ENCODE measurements around the gene CD2AP.

CD2AP gene

GRCh38 chr6:47648031-47648430 is 170.4 kb downstream of the CD2AP start:
- DNase-seq = no peak

GRCh38 chr6:47650553-47651432 is 173.2 kb downstream of the CD2AP start:
- DNase-seq = no peak

- DNase-seq = no peak
Observed at GRCh38 chr6:47651505-47651944, 173.9 kb downstream of the CD2AP start.

GRCh38 chr6:47653706-47654105 is 176.1 kb downstream of the CD2AP start:
- no peak for DNase-seq

- DNase-seq = no peak
Observed at GRCh38 chr6:47654255-47654654, 176.7 kb downstream of the CD2AP start.

GRCh38 chr6:47655719-47656595 is 178.4 kb downstream of the CD2AP start:
- no peak for DNase-seq

GRCh38 chr6:47661960-47662359 is 184.4 kb downstream of the CD2AP start:
- DNase-seq = no peak

GRCh38 chr6:47663462-47664216 is 186.1 kb downstream of the CD2AP start:
- no peak for DNase-seq

- no peak for DNase-seq
Observed at GRCh38 chr6:47665112-47665511, 187.5 kb downstream of the CD2AP start.

GRCh38 chr6:47669684-47670513 is 192.3 kb downstream of the CD2AP start:
- DNase-seq = peak; percentile 76

GRCh38 chr6:47670851-47671250 is 193.3 kb downstream of the CD2AP start:
- no peak for DNase-seq

- no peak for DNase-seq
Observed at GRCh38 chr6:47671777-47672176, 194.2 kb downstream of the CD2AP start.

GRCh38 chr6:47672816-47673215 is 195.2 kb downstream of the CD2AP start:
- DNase-seq = no peak

- no peak for DNase-seq
Observed at GRCh38 chr6:47674673-47675072, 197.1 kb downstream of the CD2AP start.
